GM21515 (cell line): Measurements from ENCODE around the gene LIPC.

Source experiments
- ATAC-seq: cut with Tn5 transposase; IDR thresholded peaks from one replicate; pipeline ENCODE4 v1.9.1; 2021; ENCODE audit not compliant: unreplicated experiment

LIPC gene

GRCh38 chr15:58490888-58491473 is 59.2 kb downstream of the LIPC start:
- no peak for ATAC-seq

GRCh38 chr15:58491499-58492202 is 59.9 kb downstream of the LIPC start:
- ATAC-seq, result no peak

GRCh38 chr15:58492661-58493397 is 61.0 kb downstream of the LIPC start:
- ATAC-seq, result no peak

- no peak for ATAC-seq
Observed at GRCh38 chr15:58494567-58494966, 62.8 kb downstream of the LIPC start.

- ATAC-seq, result no peak
Observed at GRCh38 chr15:58495891-58496408, 64.2 kb downstream of the LIPC start.

GRCh38 chr15:58497046-58497785 is 65.4 kb downstream of the LIPC start:
- no peak for ATAC-seq

GRCh38 chr15:58498821-58499580 is 67.2 kb downstream of the LIPC start:
- no peak for ATAC-seq

GRCh38 chr15:58501006-58501405 is 69.2 kb downstream of the LIPC start:
- no peak for ATAC-seq

- no peak for ATAC-seq
Observed at GRCh38 chr15:58501636-58502188, 69.9 kb downstream of the LIPC start.

GRCh38 chr15:58503139-58504027 is 71.6 kb downstream of the LIPC start:
- ATAC-seq, result no peak

GRCh38 chr15:58504674-58505234 is 73.0 kb downstream of the LIPC start:
- no peak for ATAC-seq

GRCh38 chr15:58505581-58505980 is 73.8 kb downstream of the LIPC start:
- ATAC-seq, result no peak

- ATAC-seq, result no peak
Observed at GRCh38 chr15:58506064-58506490, 74.3 kb downstream of the LIPC start.

GRCh38 chr15:58506783-58507668 is 75.2 kb downstream of the LIPC start:
- no peak for ATAC-seq

GRCh38 chr15:58509556-58509955 is 77.8 kb downstream of the LIPC start:
- ATAC-seq, result no peak

GRCh38 chr15:58510715-58511598 is 79.2 kb downstream of the LIPC start:
- ATAC-seq, result no peak

GRCh38 chr15:58511599-58511987 is 79.8 kb downstream of the LIPC start:
- ATAC-seq, result no peak
